Psoas muscle (tissue), 8 donors: ENCODE results near the gene BCL11B. TPM values are rescaled to one million over a fixed set of nuclear protein-coding genes. Genes with fewer than 3 reads are reported as not detected.

Experiments used
- ATAC-seq, 4 donors: fragments of 200-7000 bp; cut with Tn5 transposase; one replicate each; pipeline ENCODE4 v1.9.1; 2020; ENCODE audit warnings: moderate library complexity in 3 of 4, mild to moderate bottlenecking in 2 of 4
- DNase-seq, 2 donors: peaks; one replicate each; pipeline ENCODE4 v3.0.0-alpha.2; 2020
- H3K27ac ChIP-seq: fragments of 200-600 bp; one replicate; pipeline ENCODE4 v1.8.0; 2022
- H3K27me3 ChIP-seq, 3 donors: fragments of 200-600 bp in 1 of 3; one replicate each; pipeline versions ENCODE4 v1.6.1 to v1.8.0; 2013 to 2022; ENCODE audit warnings: low read length in 2 of 3, mild to moderate bottlenecking in 2 of 3, moderate library complexity in 1 of 3; ENCODE audit not compliant: insufficient read depth in 3 of 3
- H3K36me3 ChIP-seq, 2 donors: fragments of 200-600 bp in 1 of 2; one replicate each; pipeline versions ENCODE4 v1.6.1 to v1.8.0; 2013 to 2022; ENCODE audit warnings: low read depth in 1 of 2, mild to moderate bottlenecking in 1 of 2, moderate library complexity in 1 of 2; ENCODE audit not compliant: insufficient read depth in 1 of 2
- H3K4me1 ChIP-seq: fragments of 200-600 bp; one replicate; pipeline ENCODE4 v1.8.0; 2022
- H3K4me3 ChIP-seq: fragments of 200-600 bp; one replicate; pipeline ENCODE4 v1.8.0; 2022; ENCODE audit warnings: mild to moderate bottlenecking
- H3K9me3 ChIP-seq: fragments of 200-600 bp; one replicate; pipeline ENCODE4 v1.8.0; 2022
- CTCF ChIP-seq: fragments of 200-600 bp; IDR thresholded peaks from one replicate; pipeline ENCODE4 v1.8.0; 2022; ENCODE audit warnings: antibody characterized with exemption
- WGBS, 3 donors: extraction: QIAGEN DNeasy Blood & Tissue Kit; methylation state at CpG; one replicate each; pipeline versions ENCODE4 v1.1.6 to v1.1.7; 2013; 5-methylcytosine and 5-hydroxymethylcytosine counted together
- intact Hi-C, 2 donors: fragments of 100-400 bp; cut with DNase I; formaldehyde crosslinking; loops; one replicate each; pipeline versions ENCODE4 v1.11.0 to v1.14.2; 2022
- polyA plus RNA-seq, 3 donors: library from polyadenylated mRNA; stranded (reverse); fragments of 200-250 nt; gene quantifications; one replicate each; pipeline ENCODE4 v1.2.3, GENCODE V29; 2013
- total RNA-seq, 4 donors: library from RNA; stranded (reverse); fragmentation: NEBNext Ultra II Directional in 2 of 4; extraction: Animal tissue kit (Norgen Biotek cat#: 25700) in 2 of 4; gene quantifications; one replicate each; pipeline versions ENCODE4 v1.2.1 to v1.2.4, GENCODE V29; 2021 to 2023
- donor health status: healthy with polysubstance abuse.
- donor health status: DM: no; HTN: no; CAD: no; lungs with moderate emphysema.
- donor health status: Bipolar disorder and iron deficiency.
- donor health status: healthy.
- donor health status: DM: yes; HTN: yes; CAD: no.
- donor health status: DM: no; HTN: no; CAD: no.
- donor health status: DM: no; HTN: no; CAD: no.
- donor health status: DM: yes; HTN: yes; CAD: no.

The BCL11B gene
- total and polyA plus RNA-seq, 7 donors: 0.01 to 0.34 (median 0.15) TPM; not detected in 2

GRCh38 chr14:99179946-99180345 lies 92.1 kb downstream of the BCL11B start:
- DNase-seq (no peak), ATAC-seq (no peak)
- H3K27ac ChIP-seq: no peak overlapping the region
- no peak overlapping the region for H3K4me3 ChIP-seq
- WGBS, 3 donors: 92 to 93% (median 92%) methylated on average over 9 of the region's 9 CpGs
- no peaks in the 10 kb centered on the region for H3K27me3 ChIP-seq
- H3K4me1 ChIP-seq: no peaks in the 10 kb centered on the region
- intact Hi-C loops: no loop called here
- H3K36me3 ChIP-seq: no peaks in the 10 kb centered on the region
- TF ChIP-seq CTCF: no peak
- H3K9me3 ChIP-seq: no peaks in the 10 kb centered on the region

GRCh38 chr14:99179506-99179905 lies 92.5 kb downstream of the BCL11B start:
- Histone ChIP-seq H3K4me1 (no peaks in the 10 kb centered on the region), H3K27ac (no peak overlapping the region), H3K27me3 (no peaks in the 10 kb centered on the region), H3K4me3 (no peak overlapping the region), H3K9me3 (no peaks in the 10 kb centered on the region), H3K36me3 (no peaks in the 10 kb centered on the region)
- TF ChIP-seq CTCF: no peak
- 93 to 96% (median 95%) methylated on average over 9 of the region's 9 CpGs for WGBS, 3 donors
- ATAC-seq (no peak), DNase-seq (no peak)
- intact Hi-C loops: no loop called here

GRCh38 chr14:99177886-99178835 lies 93.8 kb downstream of the BCL11B start:
- no peaks in the 10 kb centered on the region for H3K9me3 ChIP-seq
- H3K4me3 ChIP-seq: no peak overlapping the region
- H3K27ac ChIP-seq: no peak overlapping the region
- no peak for ATAC-seq
- no peaks in the 10 kb centered on the region for H3K4me1 ChIP-seq
- no peaks in the 10 kb centered on the region for H3K27me3 ChIP-seq
- H3K36me3 ChIP-seq: no peaks in the 10 kb centered on the region
- no peak for DNase-seq
- intact Hi-C loops: no loop called here
- WGBS, 3 donors: 58 to 65% (median 64%) methylated on average over 18 of the region's 18 CpGs
- TF ChIP-seq CTCF: no peak

- WGBS, 3 donors: 59 to 76% (median 59%) methylated on average over 16 of the region's 16 CpGs
- Histone ChIP-seq H3K36me3 (no peaks in the 10 kb centered on the region), H3K4me1 (no peaks in the 10 kb centered on the region), H3K27ac (no peak overlapping the region), H3K4me3 (no peak overlapping the region), H3K9me3 (no peaks in the 10 kb centered on the region), H3K27me3 (no peaks in the 10 kb centered on the region)
- TF ChIP-seq CTCF: no peak
- intact Hi-C loops: no loop called here
- DNase-seq: no peak
- no peak for ATAC-seq
Measured at GRCh38 chr14:99177046-99177655, 94.8 kb downstream of the BCL11B start.
